HG02623 (cell line): ENCODE results near the gene NOL12.
"Not testable (repeated sequence)": the region's sequence is repeated elsewhere in the genome, so short reads cannot be mapped to it uniquely, and the experiment has no call there.

ENCODE experiments used
- ATAC-seq: cut with Tn5 transposase; IDR thresholded peaks from one replicate; pipeline ENCODE4 v1.9.1; 2021; ENCODE audit warnings: moderate library complexity; ENCODE audit not compliant: unreplicated experiment

NOL12 gene

DNA sequence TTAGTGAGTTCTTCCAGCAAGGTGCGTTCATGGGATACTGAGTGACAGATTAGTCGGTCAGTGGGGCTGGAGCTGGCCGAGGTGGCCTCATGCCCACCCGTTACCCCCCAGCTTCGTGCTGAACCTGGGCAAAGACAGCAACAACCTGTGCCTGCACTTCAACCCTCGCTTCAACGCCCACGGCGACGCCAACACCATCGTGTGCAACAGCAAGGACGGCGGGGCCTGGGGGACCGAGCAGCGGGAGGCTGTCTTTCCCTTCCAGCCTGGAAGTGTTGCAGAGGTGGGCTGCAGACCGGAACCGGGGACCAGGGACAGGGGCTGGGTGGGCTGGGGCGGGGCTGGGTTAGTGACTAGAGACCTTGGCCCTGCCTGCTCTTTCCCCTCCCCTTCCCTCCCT, 7.8 kb upstream of the NOL12 start:
- no peak for ATAC-seq

DNA sequence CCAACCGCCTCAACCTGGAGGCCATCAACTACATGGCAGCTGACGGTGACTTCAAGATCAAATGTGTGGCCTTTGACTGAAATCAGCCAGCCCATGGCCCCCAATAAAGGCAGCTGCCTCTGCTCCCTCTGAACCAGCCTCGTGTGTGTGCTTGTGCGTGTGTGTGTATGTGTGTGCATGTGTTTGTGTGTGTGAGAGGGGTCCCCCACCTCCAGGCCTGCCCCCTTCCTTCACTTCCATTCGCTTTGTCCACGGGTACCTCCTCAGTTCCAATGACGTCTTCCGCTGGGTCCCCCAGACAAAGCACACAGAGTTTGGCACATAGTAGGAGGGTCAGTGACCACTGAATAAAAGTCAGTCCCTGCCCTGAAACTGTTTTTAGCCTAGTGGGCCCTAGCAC, 6.5 kb upstream of the NOL12 start:
- ATAC-seq: no peak

GRCh38 chr22:37680191-37680851, 5.8 kb upstream of the NOL12 start:
- ATAC-seq: no peak

DNA sequence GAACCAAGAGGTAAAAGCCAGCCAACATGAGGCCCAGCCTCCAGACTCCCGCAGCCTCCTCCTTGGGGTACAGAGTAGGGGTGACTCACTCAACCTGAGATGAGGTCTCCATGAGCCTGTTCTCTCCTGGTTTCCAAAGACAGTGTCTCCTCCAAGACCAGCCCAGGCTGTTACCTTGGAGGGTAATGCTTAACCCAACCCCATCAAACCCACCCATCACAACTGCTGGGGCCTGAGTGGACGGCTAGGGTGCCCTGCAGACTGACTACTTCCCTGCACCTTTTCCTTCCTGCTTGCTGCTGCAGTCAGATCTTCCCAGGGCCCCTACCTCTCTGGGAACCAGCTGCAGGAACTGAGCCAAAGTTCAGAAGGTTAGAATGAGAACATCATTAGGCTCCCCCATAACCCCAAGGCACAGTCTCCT, 5.1 kb upstream of the NOL12 start:
- ATAC-seq: no peak

DNA sequence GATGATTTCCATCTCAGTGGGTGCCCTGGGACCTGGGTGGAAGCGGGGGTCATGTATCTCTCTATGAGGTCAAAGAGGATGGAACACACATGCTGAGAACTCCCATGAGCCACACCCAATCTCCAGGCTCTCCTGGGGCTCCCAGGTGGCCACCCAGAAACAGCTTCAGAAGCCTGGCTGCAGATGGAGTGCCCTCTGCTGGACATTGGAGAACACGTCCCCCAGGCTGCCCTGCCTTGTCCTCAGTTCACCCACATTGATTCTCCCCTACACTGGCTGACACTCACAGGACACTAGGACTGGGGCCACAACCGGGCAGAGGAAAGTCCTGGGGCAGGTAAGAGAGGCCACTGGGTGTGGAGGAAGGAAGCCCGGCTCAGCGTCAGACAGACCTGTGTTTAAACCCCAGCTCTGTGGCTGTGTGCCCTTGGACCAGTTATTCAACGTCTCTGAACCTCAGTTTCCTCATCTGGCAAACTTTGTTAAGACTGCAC, 4.5 kb upstream of the NOL12 start:
- no peak for ATAC-seq

GRCh38 chr22:37684803-37685615, 1.1 kb upstream of the NOL12 start:
- ATAC-seq: no peak

DNA sequence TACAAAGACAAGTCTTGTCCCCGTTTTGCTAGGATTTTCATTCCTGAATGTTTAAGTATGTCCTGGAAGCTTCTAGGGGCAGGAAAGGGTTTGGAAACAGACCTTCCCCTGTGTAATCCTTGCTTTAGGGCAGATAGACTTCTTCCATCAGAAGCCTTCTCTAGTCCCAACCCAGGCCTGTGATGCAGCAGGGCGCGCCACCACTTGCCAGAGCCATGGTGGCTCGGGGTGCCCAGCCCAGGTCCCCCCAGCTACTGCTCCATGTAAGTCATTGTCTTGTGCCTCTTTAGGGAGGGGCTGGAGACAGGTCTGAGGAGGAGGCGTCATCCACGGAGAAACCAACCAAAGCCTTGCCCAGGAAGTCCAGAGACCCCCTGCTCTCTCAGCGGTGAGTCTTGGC, 4.3 kb downstream of the NOL12 start:
- no peak for ATAC-seq

DNA sequence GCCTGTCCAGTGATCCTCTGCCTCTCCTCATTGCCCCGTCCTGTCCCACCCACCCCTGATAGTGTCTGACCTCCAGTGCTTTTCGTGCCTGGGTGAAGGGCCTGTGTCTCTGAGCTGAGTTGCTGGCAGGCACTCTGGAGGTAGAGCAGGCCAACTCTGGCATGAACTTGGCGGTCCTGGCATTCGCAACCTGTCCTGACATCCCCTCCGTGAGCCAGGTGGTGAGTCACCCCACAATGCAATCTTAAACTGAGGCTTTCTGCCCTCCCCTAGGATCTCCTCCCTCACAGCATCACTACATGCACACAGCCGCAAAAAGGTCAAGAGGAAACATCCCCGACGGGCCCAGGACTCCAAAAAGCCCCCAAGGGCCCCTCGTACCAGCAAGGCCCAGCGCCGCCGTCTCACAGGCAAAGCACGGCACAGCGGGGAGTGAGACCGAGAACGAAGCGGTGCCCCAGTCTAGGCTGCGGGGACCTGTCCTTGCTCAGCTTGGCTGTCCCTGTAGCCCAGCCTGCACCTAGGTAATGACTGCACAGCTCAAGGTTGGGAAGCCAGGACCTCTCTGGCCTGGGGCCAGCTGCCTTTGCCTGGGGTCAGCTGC, 4.9 kb downstream of the NOL12 start:
- no peak for ATAC-seq

DNA sequence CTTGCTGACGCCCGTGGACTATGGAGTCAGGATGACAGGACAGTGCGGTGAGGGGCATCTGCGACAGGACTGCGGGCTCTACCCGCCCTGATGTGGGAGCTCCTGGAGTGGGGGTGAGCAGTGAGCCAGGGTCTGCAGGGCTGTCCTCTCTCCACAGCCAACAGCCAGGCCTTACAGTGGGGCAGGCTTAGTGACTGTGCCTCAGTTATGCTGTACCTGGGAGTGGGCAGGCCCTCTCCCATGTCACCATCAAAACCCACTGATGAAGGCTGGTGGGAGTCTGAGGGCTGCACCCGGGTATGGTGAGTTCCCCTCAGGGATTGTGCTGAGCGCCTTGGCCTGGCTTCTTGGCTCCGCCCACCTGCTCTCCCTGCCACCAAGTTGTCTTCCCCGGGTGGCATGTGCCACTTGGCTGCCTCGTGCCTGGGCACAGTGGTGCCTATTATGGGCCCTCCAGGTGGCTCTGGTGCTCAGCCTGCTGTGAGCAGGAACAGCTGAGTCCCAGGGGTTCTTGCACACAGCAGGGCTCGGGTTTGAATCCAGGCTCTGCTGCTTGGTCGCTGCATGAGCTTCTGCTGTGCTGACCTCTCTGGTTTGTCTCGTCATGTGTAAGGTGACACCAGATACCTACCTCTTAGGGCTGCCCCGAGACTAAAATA, 6.6 kb downstream of the NOL12 start:
- ATAC-seq: no peak

- not testable (repeated sequence) for ATAC-seq
Measured at GRCh38 chr22:37694131-37694530, 8.0 kb downstream of the NOL12 start.

- not testable (repeated sequence) for ATAC-seq
Measured at GRCh38 chr22:37696260-37696656, 10.1 kb downstream of the NOL12 start.

- peak; percentile 82 for ATAC-seq
Measured at GRCh38 chr22:37696657-37697537, 10.8 kb downstream of the NOL12 start, which contains the start of gene TRIOBP. TSS of gene TRIOBP (plus strand) at chr22:37697048. CDS start at chr22:37701366, 4,318 bp downstream.

DNA sequence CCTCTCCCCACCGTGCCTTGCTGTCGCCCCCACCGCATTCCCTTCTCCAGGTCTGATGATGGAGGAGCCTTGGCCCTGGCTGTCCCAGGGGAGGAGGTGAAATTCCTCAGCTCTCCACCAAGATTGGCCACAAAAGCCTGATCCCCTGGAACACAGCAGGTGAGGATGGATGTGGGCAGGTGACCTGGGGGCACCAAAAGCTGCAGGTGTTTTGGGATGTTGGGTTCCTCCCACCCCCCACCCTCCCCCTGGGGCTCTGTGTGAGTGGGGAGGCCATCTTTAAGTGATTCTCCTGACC, 11.3 kb downstream of the NOL12 start:
- no peak for ATAC-seq

DNA sequence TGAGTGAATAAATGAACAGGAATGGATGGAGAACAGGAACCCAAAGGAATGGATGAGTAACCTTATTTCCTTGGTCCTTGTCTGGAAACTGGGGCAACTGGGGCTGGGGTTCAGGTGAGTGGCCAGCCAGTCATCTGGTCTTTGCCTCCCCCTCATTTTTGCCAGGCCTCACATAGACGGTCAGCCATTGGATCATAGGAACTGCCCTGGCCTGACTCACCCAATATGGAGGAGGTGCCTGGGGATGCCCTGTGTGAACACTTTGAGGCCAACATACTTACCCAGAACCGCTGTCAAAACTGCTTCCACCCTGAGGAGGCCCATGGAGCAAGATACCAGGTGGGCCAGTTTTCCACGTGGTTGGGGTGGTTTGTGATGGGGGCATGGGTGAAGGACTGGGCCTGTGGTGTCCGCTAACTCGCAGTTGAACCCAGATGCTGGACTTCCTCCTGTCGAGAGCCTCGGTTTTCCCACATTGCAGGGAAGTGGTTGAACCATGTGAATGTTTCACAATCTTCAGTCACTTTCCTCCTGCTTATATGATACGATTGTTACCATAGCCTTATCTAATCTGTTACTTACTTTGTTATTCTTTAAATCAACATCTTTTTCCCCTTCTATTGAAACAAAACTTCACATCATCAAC, 15.1 kb downstream of the NOL12 start:
- no peak for ATAC-seq

DNA sequence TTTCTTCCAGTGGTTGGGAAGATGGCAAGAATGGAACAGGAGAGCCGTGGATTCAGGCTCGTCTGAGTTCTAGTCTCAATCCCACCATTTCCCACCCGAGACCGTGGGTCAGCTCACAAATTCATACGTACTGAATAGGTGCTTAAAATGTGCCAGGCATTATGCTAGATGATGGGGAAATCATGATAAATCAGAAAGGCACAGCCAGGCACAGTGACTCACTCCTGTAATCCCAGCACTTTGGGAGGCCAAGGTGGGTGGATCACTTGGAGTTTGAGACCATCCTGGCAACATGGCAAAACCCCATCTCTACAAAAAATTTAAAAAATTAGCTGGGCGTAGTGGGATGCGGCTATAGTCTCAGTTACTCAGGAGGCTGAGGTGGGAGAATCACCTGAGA, 17.8 kb downstream of the NOL12 start:
- no peak for ATAC-seq

- no peak for ATAC-seq
Measured at GRCh38 chr22:37704645-37705044, 18.5 kb downstream of the NOL12 start.

DNA sequence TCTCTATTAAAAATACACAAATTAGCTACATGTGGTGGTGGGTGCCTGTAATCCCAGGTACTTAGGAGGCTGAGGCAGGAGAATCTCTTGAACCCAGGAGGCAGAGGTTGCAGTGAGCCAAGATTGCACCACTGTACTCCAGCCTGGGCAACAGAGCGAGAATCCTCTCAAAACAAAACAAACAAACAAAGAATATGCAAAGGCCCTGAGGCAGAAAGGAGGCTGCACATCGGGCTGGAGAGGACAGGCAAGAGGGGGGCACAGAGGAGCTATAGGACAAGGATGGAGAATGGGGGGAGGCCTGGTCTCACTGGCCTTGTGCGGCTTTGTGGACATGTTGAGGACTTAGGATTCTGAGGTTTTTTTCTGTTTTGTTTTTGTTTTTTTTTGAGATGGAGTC, 19.1 kb downstream of the NOL12 start:
- no peak for ATAC-seq

GRCh38 chr22:37708580-37709444, 22.7 kb downstream of the NOL12 start:
- ATAC-seq: no peak

- no peak for ATAC-seq
Measured at GRCh38 chr22:37709445-37709765, 23.3 kb downstream of the NOL12 start.
